Panc1 (cell line): ENCODE data around the gene PDE10A. TPM values are rescaled to one million over a fixed set of nuclear protein-coding genes. Genes with fewer than 3 reads are reported as not detected.

Experiments used
- ATAC-seq: fragments of 200-7000 bp; cut with Tn5 transposase; 2 replicates; pipeline ENCODE4 v1.9.1; 2020; ENCODE audit warnings: mild to moderate bottlenecking, moderate library complexity
- BruUV-seq: library from RNA; stranded (reverse); fragments of 400-500 nt; replicated peaks from 2 replicates; lab custom pipeline; 2021; lab: Mats Ljungman, UMichigan
- CTCF ChIA-PET: fragments of 300-600 bp; sonication (Branson Sonifier 250); formaldehyde crosslinking; loops from one replicate; lab custom pipeline; 2022; ENCODE audit warnings: antibody characterized with exemption; lab: Charles Lee
- POLR2A ChIA-PET: fragments of 300-600 bp; sonication (Branson Sonifier 250); formaldehyde crosslinking; loops from one replicate; lab custom pipeline; 2022; ENCODE audit warnings: antibody characterized with exemption; lab: Charles Lee
- DNase-seq: peaks from one replicate; pipeline ENCODE4 v3.0.0-alpha.2; 2010; ENCODE audit warnings: low read depth, low spot score
- H3K27ac ChIP-seq: 2 replicates; pipeline ENCODE4 v1.5.1; 2011; ENCODE audit warnings: mild to moderate bottlenecking, low read length, inconsistent platforms
- H3K27me3 ChIP-seq: fragments of 200-500 bp; sonication (Bioruptor generic); 2 replicates; pipeline ENCODE4 v1.6.0; 2014; ENCODE audit warnings: low read length, inconsistent platforms; ENCODE audit not compliant: control insufficient read depth, insufficient read depth
- H3K36me3 ChIP-seq: fragments of 200-500 bp; sonication (Bioruptor generic); 2 replicates; pipeline ENCODE4 v1.5.1; 2014; ENCODE audit warnings: inconsistent platforms, mild to moderate bottlenecking, low read length, moderate library complexity; ENCODE audit not compliant: control insufficient read depth, insufficient read depth
- H3K4me1 ChIP-seq: 2 replicates; pipeline ENCODE4 v1.5.1; 2011; ENCODE audit warnings: inconsistent platforms, mild to moderate bottlenecking, low read length, moderate library complexity; ENCODE audit not compliant: control insufficient read depth, insufficient read depth
- H3K4me3 ChIP-seq, 2 experiments: 2 replicates each; pipeline ENCODE4 v1.5.1; 2011 to 2012; ENCODE audit warnings: low read depth in 2 of 2, low read length in 2 of 2, mild to moderate bottlenecking in 2 of 2, inconsistent platforms in 1 of 2, moderate library complexity in 1 of 2
- H3K9me3 ChIP-seq: fragments of 200-500 bp; sonication (Bioruptor generic); 2 replicates; pipeline ENCODE4 v1.5.1; 2014; ENCODE audit warnings: low read depth, mild to moderate bottlenecking, inconsistent platforms, low read length, moderate library complexity; ENCODE audit not compliant: control insufficient read depth, insufficient read depth
- CTCF ChIP-seq: fragments of 450-650 bp; IDR thresholded peaks from 2 replicates; pipeline ENCODE4 v1.5.1; 2017; ENCODE audit warnings: mild to moderate bottlenecking
- POLR2AphosphoS5 ChIP-seq: IDR thresholded peaks from 2 replicates; pipeline ENCODE4 v1.6.1; 2012; ENCODE audit warnings: mild to moderate bottlenecking, low read depth, low read length, moderate library complexity
- REST ChIP-seq, 2 experiments: IDR thresholded peaks; 2 replicates each; pipeline ENCODE4 v1.6.1; 2011 to 2012; ENCODE audit warnings: low read depth in 2 of 2, control low read depth in 1 of 2, low read length in 1 of 2, mild to moderate bottlenecking in 1 of 2, moderate library complexity in 1 of 2; ENCODE audit not compliant: insufficient read depth in 1 of 2
- SIN3A ChIP-seq: IDR thresholded peaks from 2 replicates; pipeline ENCODE4 v1.6.1; 2012; ENCODE audit warnings: low read depth, mild to moderate bottlenecking, low read length, moderate library complexity, borderline replicate concordance; ENCODE audit not compliant: insufficient read depth
- TCF7L2 ChIP-seq: IDR thresholded peaks from 2 replicates; pipeline ENCODE4 v1.6.1; 2011; ENCODE audit warnings: mild to moderate bottlenecking, low read depth, low read length, inconsistent platforms
- in situ Hi-C: cut with HindIII; loops from 2 replicates; pipeline ENCODE4 v1.10.0; 2016; ENCODE audit warnings: low sequenced_read_pairs, low pct_unique_long_range_greater_than_20kb
- intact Hi-C: fragments of 100-400 bp; cut with micrococcal nuclease; formaldehyde crosslinking; loops from one replicate; pipeline ENCODE4 v1.10.0; 2022; ENCODE audit not compliant: unreplicated experiment
- total RNA-seq: library from RNA; stranded (reverse); gene quantifications from one replicate; pipeline ENCODE4 v1.2.1, GENCODE V29; 2021; ENCODE audit not compliant: unreplicated experiment

PDE10A gene
- total RNA-seq, 1 experiment from 2014 or later: 27.8 TPM

- TF ChIP-seq CTCF: no peak
- TF ChIP-seq TCF7L2: no peak
- TF ChIP-seq REST (IDR thresholded peaks at IDR 0.05; ENCODE audit: insufficient read depth in 1 of 2, low read depth in 2 of 2, low read length in 1 of 2): no peak
- no peak for TF ChIP-seq POLR2AphosphoS5
- TF ChIP-seq SIN3A: no peak
- H3K36me3 ChIP-seq: no peaks in the 10 kb centered on the region
- H3K27me3 ChIP-seq: no peaks in the 10 kb centered on the region
- no peaks in the 10 kb centered on the region for H3K9me3 ChIP-seq
- POLR2A ChIA-PET: no interaction called here
- H3K4me1 ChIP-seq: no peaks in the 10 kb centered on the region; the same call in 1 of the 2 replicates
- no TSS peak for BruUV-seq
- intact Hi-C loops: no loop called here
- in situ Hi-C loops: no loop called here
- H3K4me3 ChIP-seq: no peak overlapping the region
- no peak for DNase-seq
- ATAC-seq: no peak
- CTCF ChIA-PET: interaction anchor here (0.6 kb wide), 1 partner anchor 10 kb away, joined by 4 read pairs; no protein-coding TSS in a partner anchor
- H3K27ac ChIP-seq: no peak overlapping the region
These were observed 146.9 kb downstream of the PDE10A start for GRCh38 chr6:165515963-165516624.

GRCh38 chr6:165514621-165515020 is 148.4 kb downstream of the PDE10A start:
- H3K4me1 ChIP-seq: no peaks in the 10 kb centered on the region; the same call in 1 of the 2 replicates
- BruUV-seq: no TSS peak
- intact Hi-C loops (no loop called here), in situ Hi-C loops (no loop called here)
- POLR2A ChIA-PET: no interaction called here
- ATAC-seq: no peak
- no peaks in the 10 kb centered on the region for H3K36me3 ChIP-seq
- TF ChIP-seq CTCF (no peak), REST (IDR thresholded peaks at IDR 0.05; ENCODE audit: insufficient read depth in 1 of 2, low read depth in 2 of 2, low read length in 1 of 2) (no peak), POLR2AphosphoS5 (no peak), SIN3A (no peak), TCF7L2 (no peak)
- no peaks in the 10 kb centered on the region for H3K27me3 ChIP-seq
- H3K9me3 ChIP-seq: no peaks in the 10 kb centered on the region
- CTCF ChIA-PET: no interaction called here
- no peak overlapping the region for H3K27ac ChIP-seq
- no peak for DNase-seq
- no peak overlapping the region for H3K4me3 ChIP-seq
